Measurements from ENCODE around the gene HS3ST1.

The HS3ST1 gene

GRCh38 chr4:11423465-11423864 lies 5.2 kb downstream of the HS3ST1 start:
- H4K20me1 ChIP-seq (ENCODE audit: insufficient read depth, low read length): no peaks in the 10 kb centered on the region
- no peak for TF ChIP-seq CTCF (IDR thresholded peaks at IDR 0.05; ENCODE audit: low read depth, low read length)
- no peak for TF ChIP-seq EZH2phosphoT487 (IDR thresholded peaks at IDR 0.05; ENCODE audit: low read depth)
- no peaks in the 10 kb centered on the region for H3K36me3 ChIP-seq (replicated peaks; ENCODE audit: low read depth, low read length)
- no peak overlapping the region for H3K4me2 ChIP-seq (ENCODE audit: low read length)
- H3K79me2 ChIP-seq (ENCODE audit: low read length): no peaks in the 10 kb centered on the region
- H3K27me3 ChIP-seq (ENCODE audit: low read depth, low read length): peaks cover 9% of the 10 kb centered on the region; the same call in 1 of the 2 replicates
- H3K4me1 ChIP-seq (ENCODE audit: low read length): no peaks in the 10 kb centered on the region
- no peak overlapping the region for H3K27ac ChIP-seq (ENCODE audit: low read length)
- no peak overlapping the region for H3K9ac ChIP-seq (ENCODE audit: low read length)
- H2AFZ ChIP-seq (ENCODE audit: low read depth, low read length): no peak overlapping the region
- H3K9me3 ChIP-seq (ENCODE audit: insufficient read depth, low read length): no peaks in the 10 kb centered on the region
- H3K4me3 ChIP-seq (ENCODE audit: low read length): no peak overlapping the region

GRCh38 chr4:11421116-11421515 lies 7.6 kb downstream of the HS3ST1 start:
- Histone ChIP-seq H3K36me3 (replicated peaks; ENCODE audit: low read depth, low read length) (no peaks in the 10 kb centered on the region), H3K9me3 (ENCODE audit: insufficient read depth, low read length) (no peaks in the 10 kb centered on the region), H3K4me2 (ENCODE audit: low read length) (no peak overlapping the region), H3K27ac (ENCODE audit: low read length) (no peak overlapping the region), H3K27me3 (ENCODE audit: low read depth, low read length) (peaks cover 15% of the 10 kb centered on the region; the same call in 1 of the 2 replicates), H3K4me3 (ENCODE audit: low read length) (no peak overlapping the region), H4K20me1 (ENCODE audit: insufficient read depth, low read length) (no peaks in the 10 kb centered on the region), H3K79me2 (ENCODE audit: low read length) (no peaks in the 10 kb centered on the region), H3K9ac (ENCODE audit: low read length) (no peak overlapping the region), H2AFZ (ENCODE audit: low read depth, low read length) (no peak overlapping the region), H3K4me1 (ENCODE audit: low read length) (peaks cover 8% of the 10 kb centered on the region)
- TF ChIP-seq EZH2phosphoT487 (IDR thresholded peaks at IDR 0.05; ENCODE audit: low read depth): no peak
- TF ChIP-seq CTCF (IDR thresholded peaks at IDR 0.05; ENCODE audit: low read depth, low read length): no peak

GRCh38 chr4:11420327-11420726 lies 8.4 kb downstream of the HS3ST1 start:
- H3K9ac ChIP-seq (ENCODE audit: low read length): no peak overlapping the region
- no peaks in the 10 kb centered on the region for H3K79me2 ChIP-seq (ENCODE audit: low read length)
- no peak overlapping the region for H2AFZ ChIP-seq (ENCODE audit: low read depth, low read length)
- no peaks in the 10 kb centered on the region for H3K36me3 ChIP-seq (replicated peaks; ENCODE audit: low read depth, low read length)
- peaks cover 15% of the 10 kb centered on the region for H3K4me1 ChIP-seq (ENCODE audit: low read length)
- H3K27me3 ChIP-seq (ENCODE audit: low read depth, low read length): peaks cover 15% of the 10 kb centered on the region; the same call in 1 of the 2 replicates
- H4K20me1 ChIP-seq (ENCODE audit: insufficient read depth, low read length): no peaks in the 10 kb centered on the region
- TF ChIP-seq EZH2phosphoT487 (IDR thresholded peaks at IDR 0.05; ENCODE audit: low read depth): no peak
- TF ChIP-seq CTCF (IDR thresholded peaks at IDR 0.05; ENCODE audit: low read depth, low read length): no peak
- H3K4me3 ChIP-seq (ENCODE audit: low read length): no peak overlapping the region
- no peaks in the 10 kb centered on the region for H3K9me3 ChIP-seq (ENCODE audit: insufficient read depth, low read length)
- no peak overlapping the region for H3K27ac ChIP-seq (ENCODE audit: low read length)
- H3K4me2 ChIP-seq (ENCODE audit: low read length): no peak overlapping the region

GRCh38 chr4:11418610-11419009 lies 10.1 kb downstream of the HS3ST1 start:
- H3K36me3 ChIP-seq (replicated peaks; ENCODE audit: low read depth, low read length): no peaks in the 10 kb centered on the region
- peaks cover 15% of the 10 kb centered on the region; the same call in 1 of the 2 replicates for H3K27me3 ChIP-seq (ENCODE audit: low read depth, low read length)
- H3K4me3 ChIP-seq (ENCODE audit: low read length): no peak overlapping the region
- H4K20me1 ChIP-seq (ENCODE audit: insufficient read depth, low read length): no peaks in the 10 kb centered on the region
- H3K9ac ChIP-seq (ENCODE audit: low read length): no peak overlapping the region
- H3K9me3 ChIP-seq (ENCODE audit: insufficient read depth, low read length): no peaks in the 10 kb centered on the region
- no peaks in the 10 kb centered on the region for H3K79me2 ChIP-seq (ENCODE audit: low read length)
- H3K27ac ChIP-seq (ENCODE audit: low read length): no peak overlapping the region
- no peak overlapping the region for H3K4me2 ChIP-seq (ENCODE audit: low read length)
- TF ChIP-seq CTCF (IDR thresholded peaks at IDR 0.05; ENCODE audit: low read depth, low read length): peak; percentile 65
- TF ChIP-seq EZH2phosphoT487 (IDR thresholded peaks at IDR 0.05; ENCODE audit: low read depth): no peak
- no peak overlapping the region for H2AFZ ChIP-seq (ENCODE audit: low read depth, low read length)
- H3K4me1 ChIP-seq (ENCODE audit: low read length): peaks cover 27% of the 10 kb centered on the region

Measured in OCI-LY3 (cell line).